GM21723 (cell line): ENCODE measurements around the gene PYDC2.
"Not testable (repeated sequence)": the region's sequence is repeated elsewhere in the genome, so short reads cannot be mapped to it uniquely, and the experiment has no call there.

Experiments used
- ATAC-seq: cut with Tn5 transposase; IDR thresholded peaks from one replicate; pipeline ENCODE4 v1.9.1; 2021; ENCODE audit warnings: mild to moderate bottlenecking, moderate library complexity; ENCODE audit not compliant: unreplicated experiment

The PYDC2 gene

GRCh38 chr3:191460360-191460759 lies 603 bp upstream of the PYDC2 start:
- no peak for ATAC-seq

DNA sequence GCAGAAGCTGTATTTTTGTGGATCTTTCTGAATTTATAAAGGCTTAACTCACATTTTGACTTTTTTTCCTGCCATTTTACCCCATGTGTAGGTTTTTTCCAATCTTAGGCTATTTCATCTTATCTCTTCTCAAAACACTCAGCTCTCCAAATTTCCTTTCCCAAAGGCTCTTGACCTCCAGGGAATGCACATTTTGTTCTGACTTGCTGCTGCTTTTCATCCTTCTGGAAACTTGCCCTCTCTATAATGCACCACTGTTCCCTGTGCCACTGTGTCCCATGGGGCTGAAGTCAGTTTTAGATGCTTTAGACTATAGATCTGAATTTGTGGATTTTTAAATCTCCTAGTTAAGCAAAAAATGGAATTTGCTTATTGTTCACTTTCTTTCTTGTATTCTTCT lies 9.1 kb downstream of the PYDC2 start:
- no peak for ATAC-seq

- no peak for ATAC-seq
Observed at GRCh38 chr3:191470545-191470944, 9.6 kb downstream of the PYDC2 start.

DNA sequence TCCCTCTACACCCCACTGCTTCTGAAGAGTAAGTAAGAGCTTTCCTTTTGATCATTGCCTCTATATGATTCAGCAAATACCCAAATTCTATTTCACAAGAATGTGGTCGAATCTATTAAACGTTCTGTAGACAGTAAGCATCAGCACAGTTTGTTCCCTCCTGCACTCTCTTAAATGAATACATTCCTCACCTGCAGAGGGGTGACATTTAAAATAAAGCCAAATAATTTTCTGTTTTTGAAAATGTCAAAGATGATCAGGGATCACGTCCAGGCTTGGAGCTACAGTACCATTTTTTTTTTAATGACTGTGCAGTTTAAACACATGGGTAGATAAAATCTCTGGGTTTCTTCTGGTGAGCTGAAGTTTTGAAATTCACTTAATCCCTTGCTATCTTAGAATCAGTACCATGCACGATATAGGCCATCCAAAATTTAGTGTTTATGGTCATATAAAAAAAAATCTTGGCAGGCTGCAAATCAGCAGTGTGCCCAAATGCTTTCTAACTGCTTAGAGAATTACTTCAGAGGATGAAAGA lies 12.8 kb downstream of the PYDC2 start:
- no peak for ATAC-seq

DNA sequence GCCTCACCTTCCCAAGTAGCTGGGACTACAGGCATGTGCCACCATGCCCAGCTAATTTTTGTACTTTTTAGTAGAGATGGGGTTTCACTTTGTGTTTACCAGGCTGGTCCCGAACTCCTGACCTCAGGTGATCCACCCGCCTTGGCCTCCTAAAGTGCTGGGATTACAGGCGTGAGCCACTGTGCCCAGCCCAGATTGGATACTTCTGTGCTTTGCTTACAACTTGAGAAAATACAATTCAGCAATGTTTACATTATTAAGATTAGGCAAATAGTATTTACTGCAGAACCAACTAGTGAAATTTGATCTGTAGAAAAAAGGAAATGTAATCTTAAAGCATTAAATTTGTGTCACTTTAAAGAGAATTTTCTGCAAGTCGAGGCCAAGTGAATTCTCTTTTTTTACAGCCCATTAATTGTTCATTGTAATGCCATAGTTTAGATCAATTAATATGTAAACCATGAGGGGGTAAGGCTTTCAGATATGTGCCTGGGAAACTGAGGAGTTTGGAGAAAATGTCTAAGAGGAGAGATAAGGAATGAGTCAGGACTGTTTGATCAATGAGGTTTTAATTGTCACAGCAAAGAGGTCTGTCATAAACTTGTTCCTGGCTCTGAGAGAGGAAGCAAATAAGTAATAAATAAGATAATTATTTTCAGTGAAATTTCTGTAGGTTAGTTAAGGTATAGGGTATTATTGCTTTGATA lies 15.3 kb downstream of the PYDC2 start:
- ATAC-seq: no peak

- not testable (repeated sequence) for ATAC-seq
Observed at GRCh38 chr3:191483994-191484393, 23.0 kb downstream of the PYDC2 start.

GRCh38 chr3:191484461-191484860 lies 23.5 kb downstream of the PYDC2 start:
- ATAC-seq: no peak

GRCh38 chr3:191492601-191493000 lies 31.6 kb downstream of the PYDC2 start:
- ATAC-seq: no peak

GRCh38 chr3:191493336-191493735 lies 32.4 kb downstream of the PYDC2 start:
- no peak for ATAC-seq

DNA sequence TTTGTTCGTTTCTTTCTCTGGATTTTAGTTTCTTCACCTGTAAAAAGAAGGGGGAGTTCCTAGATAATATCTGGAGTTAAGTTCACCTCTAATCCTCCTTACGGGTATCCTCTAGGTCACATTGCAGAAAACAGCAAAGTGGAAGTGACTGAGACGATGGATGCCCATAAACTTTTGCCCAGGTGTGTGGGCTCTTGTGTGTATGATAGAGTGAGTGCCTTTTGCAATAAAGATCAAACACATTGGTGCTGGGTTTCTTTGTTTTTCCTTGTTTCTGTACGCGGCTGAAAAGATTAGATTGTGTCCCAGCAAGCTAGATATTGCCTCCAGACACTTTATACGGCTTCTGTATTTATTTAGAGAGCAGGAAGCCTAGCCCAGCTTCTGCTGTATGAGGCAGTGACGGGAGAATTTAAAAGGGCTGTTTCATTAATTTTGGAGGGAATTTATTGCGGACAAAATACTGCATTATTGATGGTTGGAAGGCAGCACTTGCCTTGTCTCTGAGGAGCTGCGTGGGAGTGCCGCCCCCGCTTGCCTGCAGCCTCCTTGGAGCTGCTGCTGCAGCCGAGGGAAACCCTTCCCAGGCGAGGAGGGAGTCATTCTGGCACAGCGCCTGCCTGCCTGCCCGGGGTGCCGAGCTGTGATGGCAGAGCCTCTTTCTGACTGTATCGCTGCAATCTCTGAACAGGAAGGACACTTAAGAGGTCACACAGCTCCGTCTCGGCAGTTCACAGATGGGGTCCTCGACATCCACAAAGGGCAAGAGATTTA lies 38.5 kb downstream of the PYDC2 start:
- no peak for ATAC-seq

- no peak for ATAC-seq
Observed at GRCh38 chr3:191500892-191501291, 39.9 kb downstream of the PYDC2 start.

- ATAC-seq: no peak
Observed at GRCh38 chr3:191502583-191502982, 41.6 kb downstream of the PYDC2 start.

GRCh38 chr3:191509078-191509477 lies 48.1 kb downstream of the PYDC2 start:
- ATAC-seq: no peak
